HEK293 (cell line): ENCODE data around the gene ZNF559.

Source experiments
- AEBP2 ChIP-seq: fragments of 450-650 bp; formaldehyde crosslinking; IDR thresholded peaks from 2 replicates; pipeline ENCODE4 v1.5.1; 2016; ENCODE audit warnings: missing biosample characterization, missing genetic modification characterization, borderline replicate concordance
- BCL6B ChIP-seq: fragments of 450-650 bp; formaldehyde crosslinking; IDR thresholded peaks from 2 replicates; pipeline ENCODE4 v1.5.1; 2017; ENCODE audit warnings: missing biosample characterization, missing genetic modification characterization
- CTCF ChIP-seq: fragments of 450-650 bp; formaldehyde crosslinking; IDR thresholded peaks from 2 replicates; pipeline ENCODE4 v1.5.1; 2016; ENCODE audit warnings: missing biosample characterization, missing genetic modification characterization
- EGR2 ChIP-seq: fragments of 450-650 bp; formaldehyde crosslinking; IDR thresholded peaks from 2 replicates; pipeline ENCODE4 v1.5.1; 2016; ENCODE audit warnings: low read depth, missing biosample characterization, missing genetic modification characterization
- FEZF1 ChIP-seq: fragments of 450-650 bp; formaldehyde crosslinking; IDR thresholded peaks from 2 replicates; pipeline ENCODE4 v1.5.1; 2016; ENCODE audit warnings: missing biosample characterization, missing genetic modification characterization
- KLF16 ChIP-seq: fragments of 450-650 bp; formaldehyde crosslinking; IDR thresholded peaks from 2 replicates; pipeline ENCODE4 v1.5.1; 2017; ENCODE audit warnings: missing biosample characterization, missing genetic modification characterization
- KLF9 ChIP-seq: fragments of 450-650 bp; formaldehyde crosslinking; IDR thresholded peaks from 2 replicates; pipeline ENCODE4 v1.5.1; 2016; ENCODE audit warnings: missing biosample characterization, missing genetic modification characterization, low read depth
- SALL2 ChIP-seq: fragments of 450-650 bp; formaldehyde crosslinking; IDR thresholded peaks from 2 replicates; pipeline ENCODE4 v1.5.0; 2017; ENCODE audit warnings: missing biosample characterization, mild to moderate bottlenecking, missing genetic modification characterization, borderline replicate concordance
- SCRT2 ChIP-seq: fragments of 450-650 bp; formaldehyde crosslinking; IDR thresholded peaks from 2 replicates; pipeline ENCODE4 v1.5.1; 2016; ENCODE audit warnings: missing biosample characterization, missing genetic modification characterization
- ZBTB44 ChIP-seq: fragments of 450-650 bp; IDR thresholded peaks from 2 replicates; pipeline ENCODE4 v1.5.1; 2018; ENCODE audit warnings: missing biosample characterization, mild to moderate bottlenecking, missing genetic modification characterization
- ZBTB48 ChIP-seq: fragments of 450-650 bp; formaldehyde crosslinking; IDR thresholded peaks from 2 replicates; pipeline ENCODE4 v1.5.1; 2016; ENCODE audit warnings: missing biosample characterization, missing genetic modification characterization
- ZFP3 ChIP-seq: fragments of 450-650 bp; formaldehyde crosslinking; IDR thresholded peaks from 2 replicates; pipeline ENCODE4 v1.5.1; 2016; ENCODE audit warnings: low read depth, missing biosample characterization, missing genetic modification characterization
- ZNF112 ChIP-seq: fragments of 450-650 bp; formaldehyde crosslinking; IDR thresholded peaks from 2 replicates; pipeline ENCODE4 v1.5.0; 2017; ENCODE audit warnings: missing biosample characterization, missing genetic modification characterization
- ZNF121 ChIP-seq: fragments of 450-650 bp; formaldehyde crosslinking; IDR thresholded peaks from 2 replicates; pipeline ENCODE4 v1.5.1; 2016; ENCODE audit warnings: missing biosample characterization, missing genetic modification characterization
- ZNF132 ChIP-seq: fragments of 450-650 bp; formaldehyde crosslinking; IDR thresholded peaks from 2 replicates; pipeline ENCODE4 v1.5.1; 2017; ENCODE audit warnings: missing biosample characterization, missing genetic modification characterization, borderline replicate concordance
- ZNF140 ChIP-seq: fragments of 450-650 bp; formaldehyde crosslinking; IDR thresholded peaks from 2 replicates; pipeline ENCODE4 v1.5.1; 2016; ENCODE audit warnings: missing biosample characterization, missing genetic modification characterization
- ZNF148 ChIP-seq: fragments of 450-650 bp; formaldehyde crosslinking; IDR thresholded peaks from 2 replicates; pipeline ENCODE4 v1.5.0; 2017; ENCODE audit warnings: missing biosample characterization, missing genetic modification characterization, borderline replicate concordance
- ZNF169 ChIP-seq: fragments of 450-650 bp; formaldehyde crosslinking; IDR thresholded peaks from 2 replicates; pipeline ENCODE4 v1.5.1; 2016; ENCODE audit warnings: missing biosample characterization, missing genetic modification characterization
- ZNF174 ChIP-seq: fragments of 450-650 bp; formaldehyde crosslinking; IDR thresholded peaks from 2 replicates; pipeline ENCODE4 v1.5.0; 2017; ENCODE audit warnings: missing biosample characterization, mild to moderate bottlenecking, missing genetic modification characterization
- ZNF335 ChIP-seq: fragments of 450-650 bp; formaldehyde crosslinking; conservative IDR thresholded peaks from 2 replicates; pipeline ENCODE4 v1.5.1; 2016; ENCODE audit warnings: missing biosample characterization, missing genetic modification characterization
- ZNF404 ChIP-seq: fragments of 450-650 bp; formaldehyde crosslinking; IDR thresholded peaks from 2 replicates; pipeline ENCODE4 v1.5.1; 2017; ENCODE audit warnings: missing biosample characterization, missing genetic modification characterization
- ZNF416 ChIP-seq: fragments of 450-650 bp; formaldehyde crosslinking; IDR thresholded peaks from 2 replicates; pipeline ENCODE4 v1.5.1; 2016; ENCODE audit warnings: missing biosample characterization, missing genetic modification characterization
- ZNF513 ChIP-seq: fragments of 450-650 bp; IDR thresholded peaks from 2 replicates; pipeline ENCODE4 v1.5.1; 2018; ENCODE audit warnings: missing biosample characterization, missing genetic modification characterization
- ZNF514 ChIP-seq: fragments of 450-650 bp; formaldehyde crosslinking; IDR thresholded peaks from 2 replicates; pipeline ENCODE4 v1.5.1; 2016; ENCODE audit warnings: missing biosample characterization, missing genetic modification characterization
- ZNF555 ChIP-seq: fragments of 450-650 bp; formaldehyde crosslinking; conservative IDR thresholded peaks from 2 replicates; pipeline ENCODE4 v1.5.1; 2017; ENCODE audit warnings: missing biosample characterization, mild to moderate bottlenecking, missing genetic modification characterization, inconsistent platforms
- ZNF571 ChIP-seq: fragments of 450-650 bp; formaldehyde crosslinking; IDR thresholded peaks from 2 replicates; pipeline ENCODE4 v1.5.0; 2017; ENCODE audit warnings: missing biosample characterization, missing genetic modification characterization
- ZNF585B ChIP-seq: fragments of 450-650 bp; formaldehyde crosslinking; IDR thresholded peaks from 2 replicates; pipeline ENCODE4 v1.5.1; 2016; ENCODE audit warnings: missing biosample characterization, missing genetic modification characterization
- ZNF600 ChIP-seq: fragments of 450-650 bp; formaldehyde crosslinking; IDR thresholded peaks from 2 replicates; pipeline ENCODE4 v1.5.1; 2016; ENCODE audit warnings: missing biosample characterization, missing genetic modification characterization
- ZNF623 ChIP-seq: fragments of 450-650 bp; formaldehyde crosslinking; IDR thresholded peaks from 2 replicates; pipeline ENCODE4 v1.5.1; 2016; ENCODE audit warnings: missing biosample characterization, missing genetic modification characterization
- ZNF654 ChIP-seq: fragments of 450-650 bp; formaldehyde crosslinking; IDR thresholded peaks from 2 replicates; pipeline ENCODE4 v1.5.1; 2016; ENCODE audit warnings: low read depth, missing biosample characterization, missing genetic modification characterization
- ZNF658 ChIP-seq: fragments of 450-650 bp; formaldehyde crosslinking; IDR thresholded peaks from 2 replicates; pipeline ENCODE4; 2016; ENCODE audit warnings: missing biosample characterization, missing genetic modification characterization

ZNF559 gene

GRCh38 chr19:9309139-9309973 lies 14.6 kb upstream of the ZNF559 start, which contains the start of gene ZNF699 (continued):
- TF ChIP-seq ZNF585B (no peak), ZNF169 (no peak), ZFP3 (tag by site-specific recombination) (no peak), ZNF148 (no peak), ZNF140 (tag by site-specific recombination) (no peak), ZBTB44 (no peak), SCRT2 (tag by site-specific recombination) (no peak), ZBTB48 (tag by site-specific recombination) (no peak), KLF9 (tag by site-specific recombination) (peak; percentile 88; the same call in 1 of the 2 replicates), ZNF404 (tag by site-specific recombination) (no peak), ZNF654 (tag by site-specific recombination) (no peak), ZNF112 (tag by site-specific recombination) (no peak), ZNF121 (peak; percentile 97), ZNF416 (tag by site-specific recombination) (no peak), ZNF555 (no peak), ZNF513 (tag by site-specific recombination) (no peak), CTCF (tag by site-specific recombination) (no peak), FEZF1 (tag by site-specific recombination) (no peak), SALL2 (tag by site-specific recombination) (no peak), ZNF658 (no peak), KLF16 (0 out of 2 replicates have a peak, but pooled peaks have one; percentile 28), AEBP2 (tag by site-specific recombination) (no peak), ZNF571 (tag by site-specific recombination) (no peak), ZNF132 (tag by site-specific recombination) (no peak), ZNF514 (tag by site-specific recombination) (no peak), ZNF174 (tag by site-specific recombination) (no peak), ZNF335 (tag by site-specific recombination) (peak; percentile 93), BCL6B (no peak), ZNF623 (tag by site-specific recombination) (no peak), EGR2 (tag by site-specific recombination) (peak; percentile 47), ZNF600 (tag by site-specific recombination) (no peak)
